ENCODE data around the gene GPR161.

The GPR161 gene

GRCh38 chr1:168137515-168137821, 738 bp upstream of the GPR161 start:
- no peak for TF ChIP-seq POLR2A (IDR thresholded peaks at IDR 0.05; ENCODE audit: low read length)
- TF ChIP-seq GATA1 (IDR thresholded peaks at IDR 0.05; ENCODE audit: low read depth, low read length): no peak
- no peak for DNase-seq

DNA sequence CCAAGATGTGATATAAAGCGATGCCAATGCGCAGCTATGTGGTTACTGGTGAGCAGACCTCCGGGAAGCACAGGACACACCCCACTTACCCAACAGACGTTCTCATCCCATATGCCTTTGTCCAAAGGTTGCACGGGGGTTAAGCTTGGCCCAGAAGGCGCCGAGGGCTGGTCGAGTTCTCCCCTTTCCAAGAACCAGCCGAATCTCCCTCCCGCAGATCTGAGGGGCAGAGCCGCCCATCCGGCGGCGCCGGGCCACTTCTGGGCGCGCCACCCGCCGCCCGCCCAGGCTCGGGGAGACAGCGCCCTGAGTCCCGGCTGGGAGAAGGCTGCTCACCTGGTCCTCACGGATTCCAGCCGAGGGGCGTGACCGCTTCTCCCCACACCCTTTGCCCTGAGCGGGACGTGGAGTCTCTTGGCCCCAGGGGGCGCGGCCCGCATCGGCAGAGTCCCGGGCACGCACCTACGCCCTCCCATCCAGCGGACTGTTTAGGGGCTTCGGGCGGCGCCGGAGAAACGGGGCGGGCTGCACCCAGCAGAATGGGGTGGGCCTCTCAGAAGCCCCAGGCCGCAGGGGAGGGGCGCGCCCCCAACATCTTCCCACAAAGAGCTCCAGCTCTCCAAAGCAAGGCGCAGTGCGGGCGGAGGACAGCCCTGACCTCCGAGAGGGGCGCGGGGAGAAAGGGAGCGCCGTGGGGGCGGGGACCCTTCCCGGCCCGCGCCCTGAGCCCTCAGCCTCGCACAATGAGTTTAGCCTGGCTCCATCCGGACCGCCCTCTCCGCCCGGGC, 615 bp downstream of the GPR161 start:
- TF ChIP-seq GATA1 (IDR thresholded peaks at IDR 0.05; ENCODE audit: low read depth, low read length): no peak
- TF ChIP-seq POLR2A (IDR thresholded peaks at IDR 0.05; ENCODE audit: low read length): no peak
- DNase-seq: peak; percentile 39 to 40

DNA sequence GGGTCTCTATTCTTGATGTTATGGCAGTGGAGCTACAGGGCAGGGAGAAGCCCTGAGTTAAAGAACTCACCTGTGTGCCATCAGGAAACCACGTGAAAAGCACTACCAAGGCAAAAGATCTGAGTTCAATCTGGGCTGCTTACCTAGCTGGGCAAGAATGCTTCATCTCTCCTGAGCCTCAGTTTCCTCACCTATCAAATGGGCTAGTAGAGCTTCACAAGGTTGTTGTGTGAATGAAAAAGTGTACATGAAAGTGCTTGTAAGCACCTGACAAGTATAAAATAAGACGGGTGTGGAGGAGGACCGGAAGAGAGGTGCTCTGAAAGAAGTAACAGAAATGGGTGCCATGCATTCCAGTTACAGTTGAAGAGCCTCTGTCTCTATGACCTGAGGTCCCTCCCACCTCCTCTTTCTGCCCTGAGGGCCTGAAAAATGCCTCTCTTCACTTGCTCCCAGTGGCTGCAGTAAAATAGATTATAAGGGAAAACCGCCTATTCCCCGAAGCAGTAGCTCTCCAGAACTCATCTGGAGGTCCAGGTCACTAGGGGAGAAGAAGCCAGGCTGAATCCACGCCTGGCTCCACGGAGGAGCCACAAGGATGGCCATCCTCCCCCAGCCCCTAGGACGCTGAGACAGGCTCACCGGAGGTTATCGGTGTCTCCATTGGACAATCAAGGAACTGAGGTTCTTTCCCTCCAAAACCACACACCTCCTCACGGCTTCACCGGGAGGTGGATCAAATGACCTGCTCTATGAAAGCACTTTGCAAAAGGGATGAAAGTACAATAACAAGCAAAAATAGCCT, 1.4 kb downstream of the GPR161 start:
- no peak for DNase-seq
- TF ChIP-seq GATA1 (IDR thresholded peaks at IDR 0.05; ENCODE audit: low read depth, low read length) (no peak), POLR2A (IDR thresholded peaks at IDR 0.05; ENCODE audit: low read length) (no peak)

- no peak for DNase-seq
- TF ChIP-seq GATA1 (IDR thresholded peaks at IDR 0.05; ENCODE audit: low read depth, low read length) (no peak), POLR2A (IDR thresholded peaks at IDR 0.05; ENCODE audit: low read length) (no peak)
Measured at GRCh38 chr1:168134642-168135041, 2.1 kb downstream of the GPR161 start.

DNA sequence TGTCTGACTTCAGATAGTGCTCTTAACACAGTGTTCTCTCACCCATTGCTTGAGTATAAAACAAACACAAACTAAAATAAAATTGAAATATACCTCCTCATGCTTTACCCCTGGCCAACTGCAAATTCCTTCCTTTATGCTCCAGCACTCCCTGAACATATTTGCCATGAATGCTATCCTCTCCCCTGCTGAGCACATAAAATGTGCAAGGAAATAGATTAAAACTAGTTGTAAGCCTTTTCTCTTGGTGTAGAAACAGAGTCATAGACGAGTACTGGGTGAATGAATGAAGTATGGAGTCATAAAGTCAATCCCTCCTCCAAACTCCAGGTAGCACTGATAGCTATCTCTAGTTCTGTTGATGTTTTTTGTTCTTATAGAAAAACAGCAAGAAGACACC, 2.6 kb downstream of the GPR161 start:
- DNase-seq: no peak
- TF ChIP-seq POLR2A (IDR thresholded peaks at IDR 0.05; ENCODE audit: low read length) (no peak), GATA1 (IDR thresholded peaks at IDR 0.05; ENCODE audit: low read depth, low read length) (no peak)

DNA sequence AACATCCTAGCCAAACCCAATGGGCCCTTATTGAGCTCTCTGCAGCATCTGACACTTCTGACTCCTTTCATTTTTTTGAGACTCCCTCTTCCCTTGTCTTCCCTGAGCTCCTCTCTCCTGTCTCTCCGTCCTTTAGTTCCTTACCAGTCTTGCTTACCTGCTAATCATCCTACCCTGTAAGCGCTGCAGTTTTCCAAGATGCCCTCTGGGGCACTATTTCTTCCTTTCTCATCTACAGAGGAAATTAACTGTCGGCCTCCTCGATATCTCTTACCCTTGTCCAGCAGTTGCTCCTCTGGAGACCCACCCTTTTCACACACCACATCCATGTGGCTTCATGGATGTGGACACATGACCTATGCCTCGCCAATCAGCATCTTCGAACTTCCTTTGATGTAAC, 6.8 kb downstream of the GPR161 start:
- TF ChIP-seq POLR2A (IDR thresholded peaks at IDR 0.05; ENCODE audit: low read length) (no peak), GATA1 (IDR thresholded peaks at IDR 0.05; ENCODE audit: low read depth, low read length) (no peak)
- DNase-seq: no peak

- TF ChIP-seq POLR2A (IDR thresholded peaks at IDR 0.05; ENCODE audit: low read length) (no peak), GATA1 (IDR thresholded peaks at IDR 0.05; ENCODE audit: low read depth, low read length) (no peak)
Measured at GRCh38 chr1:168127503-168127902, 9.2 kb downstream of the GPR161 start.

DNA sequence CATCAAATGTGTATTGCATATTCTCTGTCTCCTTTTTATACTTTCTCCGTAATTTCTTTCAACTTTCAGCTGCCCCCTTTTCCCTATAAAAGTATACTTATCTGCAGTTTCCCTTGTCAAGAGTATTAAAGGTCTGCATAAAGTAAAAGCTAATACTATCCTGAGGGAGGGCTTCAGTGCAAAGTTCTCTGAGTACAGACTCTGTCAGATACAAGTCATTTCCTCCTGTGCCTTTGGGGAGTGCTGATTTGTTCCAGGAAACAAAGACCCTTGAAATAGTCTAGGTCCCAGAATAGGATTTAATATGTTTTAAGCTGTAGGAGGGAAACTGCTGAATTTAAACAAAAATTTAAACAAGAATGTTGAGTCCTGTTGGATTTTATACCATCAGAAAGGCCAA, 11.7 kb downstream of the GPR161 start:
- no peak for DNase-seq
- TF ChIP-seq GATA1 (IDR thresholded peaks at IDR 0.05; ENCODE audit: low read depth, low read length): no peak
- no peak for TF ChIP-seq POLR2A (IDR thresholded peaks at IDR 0.05; ENCODE audit: low read length)

More at GRCh38 chr1:168127503-168127902, 9.2 kb downstream of the GPR161 start:
- DNase-seq: no peak

DNA sequence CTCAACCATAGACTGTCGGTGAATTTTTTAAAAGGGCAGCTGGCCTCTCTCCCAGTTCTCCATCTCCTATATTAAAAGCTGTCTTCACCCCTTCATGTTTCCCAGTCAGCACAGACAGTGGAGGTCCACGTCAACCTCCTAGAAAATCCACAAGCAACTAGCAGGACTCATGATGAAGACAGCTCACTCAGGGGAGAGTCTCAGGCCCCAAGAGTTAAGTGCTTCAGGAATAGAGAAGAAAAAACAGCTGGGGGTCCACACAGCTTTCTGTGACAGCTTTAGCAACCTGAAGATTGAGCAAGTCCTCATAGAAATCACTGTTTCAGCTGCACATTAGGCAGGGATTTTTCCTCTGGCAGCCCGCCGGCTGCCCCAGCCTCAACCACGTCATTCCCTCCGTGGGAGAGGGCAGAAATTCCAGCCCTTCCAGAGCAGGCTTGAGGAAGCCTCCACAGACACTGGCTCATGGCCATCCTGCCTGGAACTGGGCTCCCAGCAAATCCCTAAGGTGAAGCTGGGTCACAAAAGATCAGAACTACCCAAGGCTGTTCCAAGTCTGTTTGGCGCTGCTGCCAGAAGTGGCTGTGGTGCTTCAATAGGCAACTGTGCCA, 15.2 kb downstream of the GPR161 start:
- TF ChIP-seq GATA1 (IDR thresholded peaks at IDR 0.05; ENCODE audit: low read depth, low read length): no peak
- TF ChIP-seq POLR2A (IDR thresholded peaks at IDR 0.05; ENCODE audit: low read length): no peak
- no peak for DNase-seq

DNA sequence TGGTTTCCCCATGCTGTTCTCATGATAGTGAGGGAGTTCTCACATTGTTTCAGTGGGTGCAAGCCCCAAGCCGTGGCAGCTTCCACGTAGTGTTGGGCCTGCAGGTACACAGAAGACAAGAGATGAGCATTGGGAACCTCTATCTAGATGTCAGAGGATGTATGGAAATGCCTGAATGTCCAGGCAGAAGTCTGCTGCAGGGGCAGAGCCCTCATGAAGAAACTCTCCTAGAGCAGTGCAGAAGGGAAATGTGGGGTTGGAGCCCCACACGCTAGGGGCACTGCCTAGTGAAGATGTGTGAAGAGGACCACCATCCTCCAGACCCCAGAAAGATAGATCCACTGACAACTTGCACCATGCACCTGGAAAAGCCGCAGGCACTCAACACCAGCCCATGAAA, 17.0 kb downstream of the GPR161 start:
- TF ChIP-seq GATA1 (IDR thresholded peaks at IDR 0.05; ENCODE audit: low read depth, low read length): no peak
- no peak for TF ChIP-seq POLR2A (IDR thresholded peaks at IDR 0.05; ENCODE audit: low read length)
- DNase-seq: peak in 1 of 2 experiments; percentile 7

- no peak for DNase-seq
- TF ChIP-seq POLR2A (IDR thresholded peaks at IDR 0.05; ENCODE audit: low read length) (no peak), GATA1 (IDR thresholded peaks at IDR 0.05; ENCODE audit: low read depth, low read length) (no peak)
Measured at GRCh38 chr1:168116327-168116799, 20.4 kb downstream of the GPR161 start.

DNA sequence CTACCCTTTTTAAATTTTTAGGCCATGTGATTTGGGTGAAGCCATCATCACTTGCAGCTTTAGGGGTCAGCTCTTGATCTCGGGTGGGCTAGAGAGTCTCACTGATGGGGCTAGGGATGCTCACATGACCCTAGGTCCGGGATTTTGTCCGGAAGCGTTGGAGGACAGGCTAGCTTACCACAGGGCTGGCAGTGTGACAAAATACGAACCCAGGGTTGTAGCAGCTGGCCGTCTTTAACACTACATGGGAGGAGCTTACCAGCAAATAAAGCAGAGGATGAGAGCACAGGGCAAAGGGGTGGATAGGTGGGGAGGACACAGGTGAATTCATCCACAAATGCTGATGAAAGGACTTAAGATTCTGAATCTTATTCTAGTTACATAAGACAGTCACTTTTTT, 21.9 kb downstream of the GPR161 start:
- no peak for TF ChIP-seq POLR2A (IDR thresholded peaks at IDR 0.05; ENCODE audit: low read length)
- no peak for TF ChIP-seq GATA1 (IDR thresholded peaks at IDR 0.05; ENCODE audit: low read depth, low read length)

DNA sequence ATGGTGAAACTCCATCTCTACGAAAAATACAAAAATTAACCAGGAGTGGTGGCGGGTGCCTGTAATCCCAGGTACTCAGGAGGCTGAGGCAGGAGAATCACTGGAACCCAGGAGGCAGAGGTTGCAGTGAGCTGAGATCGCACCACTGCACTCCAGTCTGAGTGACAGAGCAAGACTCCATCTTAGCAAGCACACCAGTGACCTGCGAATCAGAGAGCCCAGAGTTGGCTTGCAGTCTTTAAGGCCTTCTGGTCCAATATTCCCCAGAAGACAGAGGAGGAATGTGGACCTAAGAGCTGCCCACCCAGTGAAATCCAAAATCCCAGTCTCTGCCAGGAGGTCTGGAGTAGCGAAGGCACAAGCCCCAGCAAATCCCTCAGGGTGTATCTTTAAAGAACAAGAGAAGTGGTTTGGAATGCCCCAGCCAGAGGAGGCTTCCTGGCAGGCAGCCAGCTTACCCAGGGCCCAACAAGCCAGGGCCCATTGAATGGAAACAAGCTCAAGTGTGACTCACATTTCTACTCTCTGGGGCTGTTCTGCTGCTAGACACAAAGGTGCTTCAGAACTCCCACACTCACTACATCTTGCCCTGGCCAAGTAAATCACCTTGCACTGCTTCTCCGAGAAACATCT, 23.9 kb downstream of the GPR161 start:
- DNase-seq: peak in 1 of 2 experiments; percentile 12

More for the DNA sequence above, 21.9 kb downstream of the GPR161 start:
- DNase-seq: no peak

More for the DNA sequence above, 23.9 kb downstream of the GPR161 start:
- TF ChIP-seq GATA1 (IDR thresholded peaks at IDR 0.05; ENCODE audit: low read depth, low read length): no peak
- TF ChIP-seq POLR2A (IDR thresholded peaks at IDR 0.05; ENCODE audit: low read length): no peak
